RWPE1 (cell line): ENCODE data around the gene CARMIL1.

Source experiments
- CTCF ChIA-PET: fragments of 350-600 bp; sonication (Branson Sonifier 250); formaldehyde crosslinking; extraction: SDS; loops from one replicate; lab custom pipeline; 2021; lab: Yijun Ruan, JAX
- POLR2A ChIA-PET: fragments of 400-600 bp; formaldehyde crosslinking; extraction: SDS; loops from one replicate; lab custom pipeline; 2020; ENCODE audit warnings: antibody characterized with exemption; ENCODE audit not compliant: low non-redundant PET; lab: Yijun Ruan, JAX
- DNase-seq: peaks from one replicate; pipeline ENCODE4 v3.0.0; 2012; ENCODE audit warnings: low spot score
- H3K27ac ChIP-seq: fragments of 450-650 bp; 2 replicates; pipeline ENCODE4 v1.5.1; 2017
- CTCF ChIP-seq: fragments of 450-650 bp; conservative IDR thresholded peaks from 2 replicates; pipeline ENCODE4 v1.5.1; 2017; ENCODE audit warnings: low read depth, mild to moderate bottlenecking

The CARMIL1 gene

GRCh38 chr6:25542984-25543910, 264.1 kb downstream of the CARMIL1 start:
- ChIA-PET CTCF (interaction anchor here (0.6 to 1.0 kb wide), 2 partner anchors 13 to 265 kb away, joined by 3 read pairs; no protein-coding TSS in a partner anchor), POLR2A (no interaction called here)
- H3K27ac ChIP-seq = no peak overlapping the region
- no peak for TF ChIP-seq CTCF
- DNase-seq = no peak

GRCh38 chr6:25544833-25545232, 265.7 kb downstream of the CARMIL1 start:
- CTCF ChIA-PET = no interaction called here

GRCh38 chr6:25547797-25548196, 268.6 kb downstream of the CARMIL1 start:
- DNase-seq = no peak
- TF ChIP-seq CTCF = no peak
- ChIA-PET POLR2A (no interaction called here), CTCF (interaction anchor here (0.5 kb wide), 1 partner anchor 380 kb away, joined by 3 read pairs; no protein-coding TSS in a partner anchor)
- no peak overlapping the region for H3K27ac ChIP-seq

More at GRCh38 chr6:25544833-25545232, 265.7 kb downstream of the CARMIL1 start:
- POLR2A ChIA-PET = no interaction called here
- H3K27ac ChIP-seq = no peak overlapping the region
- DNase-seq = no peak
- no peak for TF ChIP-seq CTCF

GRCh38 chr6:25548451-25548850, 269.3 kb downstream of the CARMIL1 start:
- ChIA-PET CTCF (interaction anchor here (0.5 kb wide), 1 partner anchor 381 kb away, joined by 3 read pairs; no protein-coding TSS in a partner anchor), POLR2A (no interaction called here)
- DNase-seq = no peak
- H3K27ac ChIP-seq = no peak overlapping the region
- no peak for TF ChIP-seq CTCF

GRCh38 chr6:25550631-25551030, 271.5 kb downstream of the CARMIL1 start:
- H3K27ac ChIP-seq = no peak overlapping the region
- POLR2A ChIA-PET = no interaction called here
- TF ChIP-seq CTCF = no peak
- DNase-seq = no peak
- CTCF ChIA-PET = interaction anchor here (0.7 kb wide), 1 partner anchor 55 kb away, joined by 3 read pairs; no protein-coding TSS in a partner anchor

GRCh38 chr6:25553502-25553901, 274.3 kb downstream of the CARMIL1 start:
- no peak for DNase-seq
- POLR2A ChIA-PET = no interaction called here
- CTCF ChIA-PET = interaction anchor here (1.5 kb wide), 1 partner anchor 330 kb away, joined by 4 read pairs; no protein-coding TSS in a partner anchor
- no peak overlapping the region for H3K27ac ChIP-seq
- no peak for TF ChIP-seq CTCF
